Measurements from ENCODE around the gene CEP95.

GRCh38 chr17:64458756-64459155, 48.0 kb upstream of the CEP95 start:
- TF ChIP-seq POLR2AphosphoS5 (IDR thresholded peaks at IDR 0.05; ENCODE audit: borderline replicate concordance, low read depth, low read length) (no peak), EZH2 (IDR thresholded peaks at IDR 0.05) (no peak)

All from SK-N-MC (cell line).